Fibroblast of lung (primary cell): ENCODE results near the gene HOXC9. TPM values are rescaled to one million over a fixed set of nuclear protein-coding genes. Genes with fewer than 3 reads are reported as not detected.

ENCODE experiments used
- DNase-seq, 2 donors: peaks; one replicate each; pipeline versions ENCODE4 v3.0.0 to v3.0.0-alpha.2; 2010; ENCODE audit warnings: low read depth in 2 of 2
- H2AFZ ChIP-seq: 2 replicates; pipeline ENCODE4 v1.5.1; 2012; ENCODE audit warnings: low read length, control low read depth, inconsistent platforms
- H3K27ac ChIP-seq: 2 replicates; pipeline ENCODE4 v1.5.1; 2011; ENCODE audit warnings: low read length, control low read depth; ENCODE audit not compliant: insufficient read depth
- H3K27me3 ChIP-seq: 2 replicates; pipeline ENCODE4 v1.5.1; 2011; ENCODE audit warnings: mild to moderate bottlenecking, low read length; ENCODE audit not compliant: control insufficient read depth, insufficient read depth
- H3K36me3 ChIP-seq: 2 replicates; pipeline ENCODE4 v1.5.1; 2011; ENCODE audit warnings: low read length; ENCODE audit not compliant: control insufficient read depth, insufficient read depth
- H3K4me1 ChIP-seq: 2 replicates; pipeline ENCODE4 v1.5.1; 2011; ENCODE audit warnings: low read length; ENCODE audit not compliant: control insufficient read depth, insufficient read depth; ENCODE audit errors: extremely low read depth
- H3K4me2 ChIP-seq: 2 replicates; pipeline ENCODE4 v1.5.1; 2011; ENCODE audit warnings: low read length, control low read depth; ENCODE audit not compliant: insufficient read depth; ENCODE audit errors: extremely low read depth
- H3K4me3 ChIP-seq, 4 experiments: fragments of 200-600 bp in 1 of 4; sonication (generic) in 1 of 4; replicated peaks in 1 of 4; 2 replicates each; pipeline ENCODE4 v1.5.1; 2011 to 2016; ENCODE audit warnings: low read length in 4 of 4, low read depth in 3 of 4, mild to moderate bottlenecking in 3 of 4, control low read depth in 2 of 4, inconsistent platforms in 1 of 4, mixed read lengths in 1 of 4; ENCODE audit not compliant: insufficient read depth in 1 of 4; ENCODE audit errors: control extremely low read depth in 1 of 4
- H3K79me2 ChIP-seq: 2 replicates; pipeline ENCODE4 v1.5.1; 2012; ENCODE audit warnings: mild to moderate bottlenecking, low read length, inconsistent platforms; ENCODE audit not compliant: control insufficient read depth, insufficient read depth
- H3K9ac ChIP-seq: 2 replicates; pipeline ENCODE4 v1.5.1; 2011; ENCODE audit warnings: mild to moderate bottlenecking, low read length, control low read depth; ENCODE audit not compliant: insufficient read depth
- H3K9me3 ChIP-seq: 2 replicates; pipeline ENCODE4 v1.5.1; 2012; ENCODE audit warnings: low read depth, low read length; ENCODE audit not compliant: control insufficient read depth, insufficient read depth
- H4K20me1 ChIP-seq: 2 replicates; pipeline ENCODE4 v1.5.1; 2011; ENCODE audit warnings: low read length; ENCODE audit not compliant: control insufficient read depth, insufficient read depth; ENCODE audit errors: extremely low read depth
- EZH2 ChIP-seq: IDR thresholded peaks from 2 replicates; pipeline ENCODE4 v1.5.1; 2012; ENCODE audit warnings: low read length, control low read depth, mild to moderate bottlenecking; ENCODE audit errors: missing control alignments
- polyA plus RNA-seq, 2 donors: library from polyadenylated mRNA; depleted of rRNA in 1 of 2; stranded (reverse) in 1 of 2; unstranded in 1 of 2; fragments of >200 nt; gene quantifications; 2 replicates each; pipeline ENCODE4 v1.2.1, GENCODE V29; 2011 to 2012; ENCODE audit warnings: missing spikeins in 1 of 2
- total RNA-seq: library from RNA; depleted of rRNA; stranded (reverse); fragments of >200 nt; gene quantifications from 2 replicates; pipeline ENCODE4 v1.2.1, GENCODE V29; 2014
- TF ChIP-seq, protein P1 (sequence below), 2 donors: IDR thresholded peaks in 1 of 2; conservative IDR thresholded peaks in 1 of 2; 1 replicate in 1 of 2; 2 replicates in 1 of 2; pipeline ENCODE4 v1.5.1; 2011 to 2012; ENCODE audit warnings: low read length in 2 of 2, control low read depth in 1 of 2, inconsistent platforms in 1 of 2, low read depth in 1 of 2, mild to moderate bottlenecking in 1 of 2

The HOXC9 gene
- total and polyA plus RNA-seq, 2 donors (not counting 1 experiment from before 2014, with no cell fraction given): 0.24 TPM; not detected in 1

DNA sequence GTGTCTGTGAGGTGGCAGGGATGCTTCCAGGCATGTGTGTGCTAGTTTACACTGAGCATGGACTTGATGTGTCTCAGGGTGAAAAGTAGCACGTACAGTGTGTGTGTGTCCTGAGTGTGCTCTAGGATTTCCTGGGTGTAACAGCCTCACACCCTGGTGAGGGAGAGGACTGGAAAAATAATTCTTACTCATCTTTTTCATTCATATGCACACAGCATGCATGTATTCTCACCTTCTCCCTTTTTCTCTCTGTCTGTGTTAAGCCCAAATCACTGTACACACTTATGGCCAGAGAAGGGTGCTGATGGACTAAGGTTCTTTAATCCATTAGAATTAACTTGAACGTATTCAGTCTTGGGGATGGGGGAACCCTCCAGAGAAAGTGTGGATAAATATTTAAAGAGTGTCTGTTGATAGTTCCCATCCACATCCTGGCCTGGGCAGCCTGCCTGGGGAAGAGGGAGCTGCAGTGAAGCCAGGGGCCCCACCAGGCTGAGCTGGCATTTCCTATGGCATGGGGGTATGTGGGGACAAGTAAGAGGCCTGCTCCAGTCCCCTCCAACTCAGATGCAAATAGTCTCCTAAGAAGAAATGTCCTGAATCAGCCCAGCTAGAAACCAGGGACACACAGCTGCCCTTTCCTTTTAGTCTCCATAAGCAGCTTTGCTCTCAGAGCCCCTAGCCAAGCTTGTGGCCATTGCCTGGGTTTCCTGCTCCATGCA lies 7.7 kb downstream of the HOXC9 start:
- Histone ChIP-seq H2AFZ (no peak overlapping the region), H3K4me1 (no peaks in the 10 kb centered on the region), H3K36me3 (no peaks in the 10 kb centered on the region), H4K20me1 (no peaks in the 10 kb centered on the region), H3K9me3 (no peaks in the 10 kb centered on the region), H3K27ac (no peak overlapping the region), H3K79me2 (no peaks in the 10 kb centered on the region), H3K9ac (no peak overlapping the region), H3K4me2 (no peak overlapping the region), H3K27me3 (peaks cover 71% of the 10 kb centered on the region), H3K4me3 (no peak overlapping the region)
- TF ChIP-seq EZH2: no peak
- TF ChIP-seq, protein P1, sequence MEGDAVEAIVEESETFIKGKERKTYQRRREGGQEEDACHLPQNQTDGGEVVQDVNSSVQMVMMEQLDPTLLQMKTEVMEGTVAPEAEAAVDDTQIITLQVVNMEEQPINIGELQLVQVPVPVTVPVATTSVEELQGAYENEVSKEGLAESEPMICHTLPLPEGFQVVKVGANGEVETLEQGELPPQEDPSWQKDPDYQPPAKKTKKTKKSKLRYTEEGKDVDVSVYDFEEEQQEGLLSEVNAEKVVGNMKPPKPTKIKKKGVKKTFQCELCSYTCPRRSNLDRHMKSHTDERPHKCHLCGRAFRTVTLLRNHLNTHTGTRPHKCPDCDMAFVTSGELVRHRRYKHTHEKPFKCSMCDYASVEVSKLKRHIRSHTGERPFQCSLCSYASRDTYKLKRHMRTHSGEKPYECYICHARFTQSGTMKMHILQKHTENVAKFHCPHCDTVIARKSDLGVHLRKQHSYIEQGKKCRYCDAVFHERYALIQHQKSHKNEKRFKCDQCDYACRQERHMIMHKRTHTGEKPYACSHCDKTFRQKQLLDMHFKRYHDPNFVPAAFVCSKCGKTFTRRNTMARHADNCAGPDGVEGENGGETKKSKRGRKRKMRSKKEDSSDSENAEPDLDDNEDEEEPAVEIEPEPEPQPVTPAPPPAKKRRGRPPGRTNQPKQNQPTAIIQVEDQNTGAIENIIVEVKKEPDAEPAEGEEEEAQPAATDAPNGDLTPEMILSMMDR (conservative IDR thresholded peaks at IDR 0.05 in 1 of 2, IDR thresholded peaks at IDR 0.05 in 1 of 2; ENCODE audit: low read depth in 1 of 2, low read length in 2 of 2): no peak
- no peak for DNase-seq

- H4K20me1 ChIP-seq: no peaks in the 10 kb centered on the region
- H2AFZ ChIP-seq: no peak overlapping the region
- H3K27ac ChIP-seq: no peak overlapping the region
- peaks cover 72% of the 10 kb centered on the region for H3K27me3 ChIP-seq
- DNase-seq: no peak
- H3K4me1 ChIP-seq: no peaks in the 10 kb centered on the region
- H3K4me3 ChIP-seq: no peak overlapping the region
- TF ChIP-seq EZH2: peak; percentile 76
- TF ChIP-seq, protein P1 (conservative IDR thresholded peaks at IDR 0.05 in 1 of 2, IDR thresholded peaks at IDR 0.05 in 1 of 2; ENCODE audit: low read depth in 1 of 2, low read length in 2 of 2): no peak
- H3K36me3 ChIP-seq: no peaks in the 10 kb centered on the region
- H3K79me2 ChIP-seq: no peaks in the 10 kb centered on the region
- no peak overlapping the region for H3K4me2 ChIP-seq
- H3K9ac ChIP-seq: no peak overlapping the region
- H3K9me3 ChIP-seq: no peaks in the 10 kb centered on the region
These were observed 8.2 kb downstream of the HOXC9 start for GRCh38 chr12:54008260-54008552.

- DNase-seq: no peak
- TF ChIP-seq EZH2: peak; percentile 96
- TF ChIP-seq, protein P1 (conservative IDR thresholded peaks at IDR 0.05 in 1 of 2, IDR thresholded peaks at IDR 0.05 in 1 of 2; ENCODE audit: low read depth in 1 of 2, low read length in 2 of 2): no peak
- H2AFZ ChIP-seq: no peak overlapping the region
- no peaks in the 10 kb centered on the region for H3K9me3 ChIP-seq
- no peaks in the 10 kb centered on the region for H4K20me1 ChIP-seq
- no peaks in the 10 kb centered on the region for H3K36me3 ChIP-seq
- H3K27ac ChIP-seq: no peak overlapping the region
- no peak overlapping the region for H3K4me2 ChIP-seq
- no peak overlapping the region for H3K9ac ChIP-seq
- H3K79me2 ChIP-seq: no peaks in the 10 kb centered on the region
- no peaks in the 10 kb centered on the region for H3K4me1 ChIP-seq
- H3K27me3 ChIP-seq: peaks cover 72% of the 10 kb centered on the region
- peak overlapping the region in 2 of 4 experiments; percentile 21 to 31 for H3K4me3 ChIP-seq
These were observed 9.5 kb downstream of the HOXC9 start for GRCh38 chr12:54009171-54010052.
